Adipose tissue (tissue), 3 donors: ENCODE data around the gene CTDSPL. TPM values are rescaled to one million over a fixed set of nuclear protein-coding genes. Genes with fewer than 3 reads are reported as not detected.
"Not testable (repeated sequence)": the region's sequence is repeated elsewhere in the genome, so short reads cannot be mapped to it uniquely, and the experiment has no call there.

Experiments
- H3K27ac ChIP-seq: one replicate; pipeline ENCODE4 v1.5.1; 2013; ENCODE audit warnings: low read depth, low read length
- WGBS, 3 donors: extraction: QIAGEN DNeasy Blood & Tissue Kit; methylation state at CpG; one replicate each; pipeline ENCODE4 v1.1.7; 2013; 5-methylcytosine and 5-hydroxymethylcytosine counted together
- polyA plus RNA-seq, 3 donors: library from polyadenylated mRNA; stranded (reverse); fragments of 200-250 nt; gene quantifications; one replicate each; pipeline ENCODE4 v1.2.3, GENCODE V29; 2013
- donor health status: healthy with polysubstance abuse.
- donor health status: Bipolar disorder and iron deficiency.
- donor health status: healthy.

The CTDSPL gene
- polyA plus RNA-seq, result 10 to 100 TPM in 2 of 3 donors, 1 to 10 TPM in 1; 6.5 to 29.6 (median 10.5) TPM

GRCh38 chr3:37861620-37862041 is at the start of gene CTDSPL:
TSS of gene CTDSPL (plus strand) at chr3:37861880. CDS start at chr3:37862200, 320 bp downstream.
- WGBS, 3 donors, result 0 to 1% (median 1%) methylated on average over 19 to 55 of the region's 57 CpGs
- no peak within 1 kb of the TSS for H3K27ac ChIP-seq

DNA sequence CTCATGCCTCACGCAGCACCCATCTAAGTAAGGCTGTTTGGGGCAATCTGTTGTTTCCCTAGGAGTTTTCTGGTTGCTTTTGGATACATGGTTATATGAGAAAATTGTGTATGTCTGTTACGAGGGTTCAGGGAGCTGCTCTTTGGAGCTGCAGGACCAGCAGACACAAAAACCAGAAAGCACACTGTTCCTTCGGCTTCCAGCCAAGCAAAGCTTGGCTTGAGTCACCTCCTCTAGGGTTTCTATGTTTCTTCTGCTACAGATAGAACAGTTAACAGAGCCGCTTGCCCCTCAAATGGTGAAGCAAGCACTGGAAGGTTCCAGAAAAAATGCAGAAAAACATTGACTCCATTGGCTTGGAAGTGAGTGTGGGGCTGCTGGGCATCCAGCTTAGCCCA is 49.2 kb upstream of the CTDSPL start:
- 67 to 86% (median 83%) methylated on average over 4 of the region's 4 CpGs for WGBS, 3 donors
- no peak overlapping the region for H3K27ac ChIP-seq

GRCh38 chr3:37813403-37813802 is 48.3 kb upstream of the CTDSPL start:
- H3K27ac ChIP-seq, result no peak overlapping the region
- WGBS, 3 donors, result 77 to 88% (median 87%) methylated on average over 1 of the region's 1 CpG

DNA sequence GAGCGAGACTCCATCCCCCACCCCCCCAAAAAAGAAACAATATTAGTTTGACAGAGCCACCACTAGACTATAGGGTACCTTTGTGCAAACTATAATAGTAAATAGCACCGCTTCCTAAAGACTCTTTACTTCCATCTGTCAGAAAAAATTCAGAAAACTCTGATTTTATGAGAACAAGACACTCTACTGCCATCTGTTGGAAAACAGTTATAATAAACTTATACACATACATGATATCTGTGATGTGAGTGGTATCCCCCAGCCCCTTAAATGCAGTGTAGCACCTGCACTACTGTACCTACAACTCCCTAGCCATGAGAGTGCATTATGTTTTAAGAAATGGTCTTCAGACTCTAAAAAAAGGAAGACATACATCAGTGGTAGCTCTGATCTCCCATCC is 47.1 kb upstream of the CTDSPL start:
- 81 to 95% (median 92%) methylated on average over 2 of the region's 2 CpGs for WGBS, 3 donors

DNA sequence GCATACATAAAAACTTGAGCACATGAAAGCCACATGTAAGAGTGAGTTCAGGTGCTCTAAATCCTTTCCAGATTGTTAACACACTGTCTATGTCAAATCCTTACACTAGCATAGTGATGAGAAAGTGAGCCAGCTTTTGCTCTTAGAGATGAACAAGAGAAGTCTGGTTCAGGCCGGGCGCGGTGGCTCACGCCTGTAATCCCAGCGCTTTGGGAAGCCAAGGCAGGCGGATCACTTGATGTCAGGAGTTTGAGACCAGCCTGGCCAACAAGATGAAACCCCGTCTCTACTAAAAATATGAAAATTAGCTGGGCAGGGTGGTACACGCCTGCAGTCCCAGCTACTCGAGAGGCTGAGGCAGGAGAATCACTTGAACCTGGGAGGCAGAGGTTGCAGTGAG is 46.5 kb upstream of the CTDSPL start:
- H3K27ac ChIP-seq, result not testable (repeated sequence)
- 91 to 96% (median 95%) methylated on average over 9 of the region's 9 CpGs for WGBS, 3 donors

More for the DNA sequence above, 47.1 kb upstream of the CTDSPL start:
- no peak overlapping the region for H3K27ac ChIP-seq

DNA sequence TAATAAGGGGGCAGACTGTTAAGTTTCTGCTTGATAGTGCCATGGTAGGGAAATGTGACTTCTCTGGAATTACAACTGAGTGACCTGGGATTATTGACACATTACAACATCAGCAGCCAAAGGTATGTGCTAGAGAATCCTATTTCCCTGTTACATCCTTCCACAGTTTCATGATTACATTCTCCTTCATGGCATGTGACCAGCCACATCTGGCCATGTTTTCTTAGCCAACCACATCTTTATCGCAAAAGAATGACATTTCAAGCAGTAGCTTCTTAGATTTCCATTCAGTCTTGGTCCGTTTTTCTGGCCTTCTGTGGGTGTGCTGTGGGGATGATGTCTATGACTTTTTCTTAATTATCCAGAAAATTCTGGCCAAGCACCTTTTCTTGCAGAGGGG is 45.4 kb upstream of the CTDSPL start:
- 65 to 91% (median 84%) methylated on average over 2 of the region's 2 CpGs for WGBS, 3 donors
- H3K27ac ChIP-seq, result no peak overlapping the region

GRCh38 chr3:37819591-37819990 is 42.1 kb upstream of the CTDSPL start:
- no peak overlapping the region for H3K27ac ChIP-seq
- WGBS, 3 donors, result 58 to 71% (median 65%) methylated on average over 3 of the region's 3 CpGs

- 41 to 70% (median 57%) methylated on average over 3 of the region's 3 CpGs for WGBS, 3 donors
- no peak overlapping the region for H3K27ac ChIP-seq
Measured at GRCh38 chr3:37820286-37820685, 41.4 kb upstream of the CTDSPL start.

DNA sequence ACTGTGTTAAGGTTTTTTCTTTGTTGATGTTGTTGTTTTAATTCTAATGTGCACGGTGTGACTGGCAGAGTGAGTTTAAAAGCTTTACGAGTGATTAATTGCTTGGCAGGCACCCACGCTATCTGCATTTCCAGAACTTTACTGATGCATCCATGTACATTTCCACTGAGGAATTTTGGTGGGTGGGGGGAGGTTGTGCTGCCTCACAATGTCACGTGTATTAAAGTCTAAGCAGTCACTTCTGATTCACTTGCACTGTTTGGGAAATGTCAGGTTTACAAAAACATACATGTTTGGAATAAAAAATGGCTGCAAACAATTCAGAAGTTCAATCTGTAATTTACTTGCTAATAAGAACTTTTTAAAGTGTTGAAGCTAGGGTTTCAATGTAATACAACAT is 38.5 kb upstream of the CTDSPL start:
- H3K27ac ChIP-seq, result no peak overlapping the region
- 64 to 78% (median 74%) methylated on average over 4 of the region's 4 CpGs for whole genome bisulfite sequencing, 3 donors

DNA sequence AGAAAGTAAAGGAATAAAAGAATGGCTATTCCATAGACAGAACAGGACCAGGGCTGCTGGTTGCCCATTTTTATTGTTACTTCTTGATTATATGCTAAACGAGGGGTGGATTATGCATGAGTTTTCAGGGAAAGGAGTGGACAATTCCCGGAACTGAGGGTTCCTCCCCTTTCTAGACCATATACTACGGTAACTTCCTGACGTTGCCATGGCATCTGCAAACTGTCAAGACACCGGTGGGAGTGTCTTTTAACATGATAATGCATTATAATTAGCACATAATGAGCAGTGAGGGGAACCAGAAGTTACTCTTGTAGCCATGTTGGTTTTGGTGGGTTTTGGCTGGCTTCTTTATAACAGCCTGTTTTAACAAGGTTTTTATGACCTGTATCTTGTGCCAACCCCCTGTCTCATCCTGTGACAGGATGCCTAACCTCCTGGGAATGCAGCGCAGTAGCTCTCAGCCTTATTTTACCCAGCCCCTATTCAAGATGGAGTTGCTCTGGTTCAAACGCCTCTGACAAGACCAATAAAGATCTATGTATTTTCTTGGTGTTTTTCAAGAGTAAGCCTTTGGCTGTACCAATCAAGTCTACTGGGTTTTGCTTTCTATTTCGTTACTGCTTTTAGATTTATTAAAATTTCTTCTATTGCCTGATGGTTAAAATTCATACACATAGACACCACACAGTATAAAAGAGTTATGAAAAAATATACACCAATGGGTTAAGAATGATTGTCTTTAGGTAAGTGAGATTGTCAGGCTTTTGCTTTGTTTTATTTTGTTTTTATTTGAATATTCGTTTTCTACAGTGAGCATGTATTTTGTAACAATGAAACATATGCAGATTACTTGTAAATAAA is 37.4 kb upstream of the CTDSPL start:
- no peak overlapping the region for H3K27ac ChIP-seq
- 80 to 85% (median 82%) methylated on average over 9 of the region's 9 CpGs for WGBS, 3 donors

DNA sequence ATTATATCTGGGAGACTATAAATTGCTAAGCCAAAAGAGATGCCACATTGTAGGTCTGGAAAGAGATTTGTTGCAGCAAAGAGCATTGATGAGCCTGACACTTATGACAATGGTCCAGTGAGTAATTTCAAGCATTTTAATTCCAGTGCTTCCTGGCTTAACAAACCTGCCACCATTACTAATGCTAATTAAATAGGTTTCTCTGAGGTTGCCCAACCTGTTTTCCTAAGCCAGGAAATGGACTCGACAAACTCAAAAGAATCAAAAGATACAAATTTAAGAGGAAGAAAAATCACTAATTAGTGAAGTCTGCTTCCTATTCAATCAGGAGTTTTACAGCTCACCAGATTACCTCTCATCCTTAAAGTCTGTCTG is 36.7 kb upstream of the CTDSPL start:
- H3K27ac ChIP-seq, result no peak overlapping the region
- 18 to 36% (median 19%) methylated on average over 1 of the region's 1 CpG for WGBS, 3 donors

- H3K27ac ChIP-seq, result no peak overlapping the region
- WGBS, 3 donors, result 82 to 87% (median 86%) methylated on average over 3 of the region's 3 CpGs
Measured at GRCh38 chr3:37825744-37826400, 35.8 kb upstream of the CTDSPL start.

- H3K27ac ChIP-seq, result no peak overlapping the region
- WGBS, 3 donors, result 66 to 85% (median 85%) methylated on average over 2 of the region's 2 CpGs
Measured at GRCh38 chr3:37826502-37826901, 35.2 kb upstream of the CTDSPL start.

DNA sequence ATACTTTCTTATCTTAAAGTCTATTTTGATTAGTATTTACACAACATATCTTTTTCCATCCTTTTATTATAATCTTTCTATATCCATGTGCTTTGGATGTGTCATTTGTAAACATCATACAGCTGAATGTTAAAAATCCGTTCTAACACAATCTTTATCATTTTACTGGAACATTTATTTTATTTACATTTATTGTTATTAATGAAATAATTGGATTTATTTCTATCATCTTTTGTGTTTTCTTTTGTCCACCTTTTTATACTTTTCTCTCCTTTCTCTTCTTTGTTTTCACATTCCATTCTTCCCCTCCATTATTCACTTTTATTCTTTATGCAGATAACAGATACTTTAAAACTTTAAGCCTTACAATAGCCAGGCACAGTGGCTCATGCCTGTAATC is 34.7 kb upstream of the CTDSPL start:
- no peak overlapping the region for H3K27ac ChIP-seq

GRCh38 chr3:37832480-37832879 is 29.2 kb upstream of the CTDSPL start:
- no peak overlapping the region for H3K27ac ChIP-seq
- WGBS, 3 donors, result 79 to 92% (median 80%) methylated on average over 3 of the region's 3 CpGs

More for the DNA sequence above, 34.7 kb upstream of the CTDSPL start:
- 89 to 96% (median 95%) methylated on average over 1 of the region's 1 CpG for WGBS, 3 donors

DNA sequence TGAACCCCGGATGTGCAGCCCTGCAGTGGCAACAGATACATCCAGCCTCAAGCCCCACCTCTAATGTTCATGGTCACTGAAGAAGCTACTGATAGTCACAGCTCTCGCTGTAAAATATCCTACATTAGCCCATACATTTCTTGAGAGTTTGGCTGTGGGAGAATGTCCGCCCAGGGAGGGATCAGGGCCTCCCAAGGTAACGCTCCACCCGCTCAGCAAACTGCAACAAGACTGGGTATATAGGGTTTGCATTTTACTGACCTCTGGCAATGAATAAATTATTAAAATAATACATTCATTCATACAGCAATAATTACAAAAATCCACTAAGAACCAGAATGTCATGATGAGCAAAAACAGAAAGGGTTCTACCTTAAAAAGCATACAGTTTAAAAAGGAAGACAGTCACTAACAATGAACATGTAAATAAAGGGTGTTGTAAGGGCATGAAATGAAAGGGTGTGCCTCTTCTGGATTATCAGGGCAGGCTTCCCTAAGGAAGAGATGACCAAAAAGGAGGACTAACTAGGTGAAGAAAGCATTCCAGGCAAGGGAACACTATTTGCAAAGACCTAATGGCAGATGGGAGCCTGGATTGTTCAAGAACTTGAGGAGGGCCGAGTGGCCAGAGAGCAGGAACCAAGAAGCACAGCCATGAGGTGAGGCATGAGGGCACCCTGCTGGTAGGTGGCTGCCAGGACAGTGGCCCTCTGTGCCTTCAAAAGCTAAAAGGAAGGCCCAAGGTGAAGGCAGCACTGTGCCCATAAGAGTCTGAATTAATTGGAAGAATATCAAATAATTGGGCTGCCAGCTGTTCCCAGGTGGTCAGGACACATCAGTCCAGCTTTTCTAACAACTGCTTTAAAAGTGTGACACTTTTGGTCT is 28.1 kb upstream of the CTDSPL start:
- WGBS, 3 donors, result 91 to 95% (median 92%) methylated on average over 6 of the region's 6 CpGs
- no peak overlapping the region for H3K27ac ChIP-seq

DNA sequence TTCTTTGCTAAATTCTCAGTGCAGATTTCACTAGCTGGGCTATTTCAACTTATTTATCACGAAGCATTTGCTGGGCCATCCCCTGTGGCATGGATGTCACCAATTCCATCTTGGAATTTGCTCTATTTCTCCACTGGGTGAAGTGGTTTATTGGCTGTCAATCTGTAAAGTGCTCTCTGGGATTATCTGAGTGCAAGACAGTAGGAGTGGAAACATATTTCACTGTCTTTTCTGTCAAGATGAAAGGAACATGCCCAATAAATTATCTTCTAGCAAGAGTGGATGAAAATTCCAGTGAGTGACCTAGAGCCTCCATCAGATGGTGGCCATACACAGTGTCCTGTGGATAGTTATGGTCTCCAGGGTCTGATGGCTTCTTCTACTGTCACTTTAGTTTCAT is 25.1 kb upstream of the CTDSPL start:
- H3K27ac ChIP-seq, result no peak overlapping the region
- WGBS, 3 donors, result 75 to 92% (median 82%) methylated on average over 1 of the region's 1 CpG

- WGBS, 3 donors, result 62 to 71% (median 63%) methylated on average over 4 of the region's 4 CpGs
- H3K27ac ChIP-seq, result no peak overlapping the region
Measured at GRCh38 chr3:37847689-37848088, 14.0 kb upstream of the CTDSPL start.
